Measurements from ENCODE around the gene RIMKLA.

The RIMKLA gene

DNA sequence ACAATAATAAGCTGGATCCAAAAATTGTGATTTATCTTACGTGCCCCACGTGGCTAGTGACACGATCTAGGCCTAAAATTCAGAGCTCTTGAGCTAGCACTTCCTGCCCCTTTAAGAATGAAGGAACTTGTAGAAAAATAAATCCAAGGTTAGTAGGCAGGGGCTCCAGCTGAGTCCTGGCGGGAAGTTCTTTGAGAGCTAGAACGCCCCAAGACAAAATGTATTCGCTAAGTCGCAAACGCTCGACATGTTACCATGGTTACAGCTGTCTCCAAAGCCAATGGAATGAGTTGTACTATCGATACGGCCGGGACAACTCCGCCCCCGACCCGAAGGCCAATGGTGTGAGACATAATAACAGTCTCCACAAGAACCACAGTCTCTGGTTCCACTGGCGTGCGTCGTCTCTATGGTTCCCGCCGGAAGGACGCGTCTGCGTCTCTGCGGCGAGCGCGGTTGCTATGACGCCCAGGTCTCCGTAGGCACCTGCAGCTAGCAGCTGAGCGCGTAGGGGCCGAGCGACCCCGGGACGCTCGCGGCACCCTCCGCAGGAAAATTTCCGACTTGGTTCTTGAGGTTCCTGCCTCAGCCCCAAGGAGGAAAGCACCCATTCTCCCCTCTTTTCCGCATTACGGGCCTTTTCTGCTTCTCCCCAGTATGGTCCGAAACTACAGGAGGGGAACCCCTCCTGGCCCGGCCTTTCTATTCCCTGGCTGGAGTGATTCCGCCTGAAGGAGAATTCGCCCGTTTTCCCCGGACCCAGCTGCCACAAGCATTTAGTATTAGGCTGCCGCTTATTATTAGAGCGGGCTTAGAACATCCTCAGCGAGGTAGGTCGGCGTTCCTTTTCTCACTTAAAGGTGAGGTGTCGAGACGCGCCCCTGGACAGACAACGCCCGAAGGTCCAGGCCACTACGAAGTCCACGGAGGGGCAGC is 82.5 kb downstream of the RIMKLA start, which contains the start of gene CCDC30:
CCDC30 (plus strand) TSS at position 459 of the 936 bp plus-strand sequence. CDS start 17,266 bp downstream, outside the sequence.
- peak; percentile 97 for DNase-seq (ENCODE audit: low spot score)
- TF ChIP-seq, protein P1, sequence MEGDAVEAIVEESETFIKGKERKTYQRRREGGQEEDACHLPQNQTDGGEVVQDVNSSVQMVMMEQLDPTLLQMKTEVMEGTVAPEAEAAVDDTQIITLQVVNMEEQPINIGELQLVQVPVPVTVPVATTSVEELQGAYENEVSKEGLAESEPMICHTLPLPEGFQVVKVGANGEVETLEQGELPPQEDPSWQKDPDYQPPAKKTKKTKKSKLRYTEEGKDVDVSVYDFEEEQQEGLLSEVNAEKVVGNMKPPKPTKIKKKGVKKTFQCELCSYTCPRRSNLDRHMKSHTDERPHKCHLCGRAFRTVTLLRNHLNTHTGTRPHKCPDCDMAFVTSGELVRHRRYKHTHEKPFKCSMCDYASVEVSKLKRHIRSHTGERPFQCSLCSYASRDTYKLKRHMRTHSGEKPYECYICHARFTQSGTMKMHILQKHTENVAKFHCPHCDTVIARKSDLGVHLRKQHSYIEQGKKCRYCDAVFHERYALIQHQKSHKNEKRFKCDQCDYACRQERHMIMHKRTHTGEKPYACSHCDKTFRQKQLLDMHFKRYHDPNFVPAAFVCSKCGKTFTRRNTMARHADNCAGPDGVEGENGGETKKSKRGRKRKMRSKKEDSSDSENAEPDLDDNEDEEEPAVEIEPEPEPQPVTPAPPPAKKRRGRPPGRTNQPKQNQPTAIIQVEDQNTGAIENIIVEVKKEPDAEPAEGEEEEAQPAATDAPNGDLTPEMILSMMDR (IDR thresholded peaks at IDR 0.05; ENCODE audit: borderline replicate concordance, control extremely low read depth, extremely low read depth, insufficient read depth, missing control alignments): no peak
- in situ Hi-C loops (cut with MboI; ENCODE audit: low sequenced_read_pairs, unreplicated experiment): no loop called here

DNA sequence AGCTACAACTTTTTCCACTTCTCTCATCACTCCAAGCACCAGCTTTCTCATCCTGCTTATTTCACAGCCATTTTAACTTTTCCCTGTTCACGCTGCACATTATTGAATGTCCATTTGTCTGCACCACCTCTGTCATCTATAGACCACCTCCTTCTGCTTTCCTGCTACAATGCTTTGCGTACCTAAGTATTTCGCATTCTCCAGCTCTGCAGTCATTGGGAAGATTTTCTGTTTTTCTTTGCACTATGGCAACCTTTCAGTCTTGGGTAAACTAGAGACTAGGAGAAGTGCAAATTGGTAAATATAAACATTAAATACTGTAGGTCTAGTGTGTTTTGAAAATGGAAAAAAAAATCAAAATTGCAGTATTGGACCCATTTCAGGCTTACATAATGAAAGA is 83.3 kb downstream of the RIMKLA start:
- DNase-seq (ENCODE audit: low spot score): no peak
- in situ Hi-C loops (cut with MboI; ENCODE audit: low sequenced_read_pairs, unreplicated experiment): no loop called here
- TF ChIP-seq, protein P1 (IDR thresholded peaks at IDR 0.05; ENCODE audit: borderline replicate concordance, control extremely low read depth, extremely low read depth, insufficient read depth, missing control alignments): no peak

DNA sequence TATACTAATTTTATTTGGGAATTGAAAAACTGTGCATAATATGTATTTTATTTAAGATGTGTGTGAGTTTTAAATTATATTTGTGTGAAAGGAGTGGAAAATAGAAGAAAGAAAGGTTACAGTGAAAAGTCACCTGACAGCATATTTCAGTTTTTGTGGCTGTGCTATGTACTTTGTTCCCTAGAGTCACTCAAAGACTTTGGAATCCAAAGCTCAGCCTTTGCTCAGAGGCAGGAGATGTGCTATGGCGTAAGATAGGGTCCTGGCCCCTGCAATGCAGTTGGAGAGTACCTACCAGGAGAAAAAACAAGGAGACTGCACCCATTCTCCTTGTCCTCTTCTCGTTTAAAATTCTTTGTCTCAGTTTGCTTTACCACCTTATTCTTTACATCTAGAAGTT is 85.4 kb downstream of the RIMKLA start:
- DNase-seq (ENCODE audit: low spot score): no peak
- TF ChIP-seq, protein P1 (IDR thresholded peaks at IDR 0.05; ENCODE audit: borderline replicate concordance, control extremely low read depth, extremely low read depth, insufficient read depth, missing control alignments): no peak
- in situ Hi-C loops (cut with MboI; ENCODE audit: low sequenced_read_pairs, unreplicated experiment): no loop called here

DNA sequence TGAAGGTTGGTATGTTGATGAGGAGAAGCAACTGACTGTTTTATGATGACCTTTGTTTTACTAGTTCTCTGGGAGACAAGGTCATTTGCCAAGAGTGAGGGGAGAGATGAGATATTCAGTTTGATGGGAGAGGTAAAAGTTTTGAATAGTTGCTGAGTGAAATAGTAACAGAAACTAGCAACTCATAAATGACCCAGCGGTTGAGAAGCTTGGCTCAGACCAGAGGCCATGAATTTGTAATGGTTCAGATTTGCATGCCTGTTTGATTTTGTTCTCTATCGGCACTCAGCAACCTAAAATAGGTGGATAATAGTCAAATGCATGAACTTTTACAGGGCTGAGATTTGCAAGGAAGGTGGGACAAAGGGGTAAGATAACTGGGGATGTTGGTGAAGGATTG is 89.1 kb downstream of the RIMKLA start:
- TF ChIP-seq, protein P1 (IDR thresholded peaks at IDR 0.05; ENCODE audit: borderline replicate concordance, control extremely low read depth, extremely low read depth, insufficient read depth, missing control alignments): no peak
- peak; percentile 20 for DNase-seq (ENCODE audit: low spot score)
- in situ Hi-C loops (cut with MboI; ENCODE audit: low sequenced_read_pairs, unreplicated experiment): no loop called here
